Smooth muscle cell (in vitro differentiated cells): ENCODE results near the gene SYCP3. TPM values are rescaled to one million over a fixed set of nuclear protein-coding genes. Genes with fewer than 3 reads are reported as not detected.

Source experiments
- DNase-seq: peaks from one replicate; lab custom pipeline; 2025; ENCODE audit not compliant: unreplicated experiment; lab: John Stamatoyannopoulos, UW
- H2AFZ ChIP-seq: fragments of 200-600 bp; sonication (generic); 2 replicates; pipeline ENCODE4 v1.6.0; 2016; ENCODE audit warnings: antibody characterized with exemption, low read depth, mild to moderate bottlenecking
- H3F3A ChIP-seq: fragments of 200-600 bp; sonication (generic); 2 replicates; pipeline ENCODE4 v1.6.0; 2017; ENCODE audit warnings: antibody characterized with exemption, low read depth
- H3K27ac ChIP-seq: fragments of 200-600 bp; sonication (generic); 2 replicates; pipeline ENCODE4 v1.5.1; 2016; ENCODE audit warnings: low read depth, mild to moderate bottlenecking
- H3K27me3 ChIP-seq: fragments of 200-600 bp; sonication (generic); 2 replicates; pipeline ENCODE4 v1.6.1; 2016; ENCODE audit warnings: low read depth, mild to moderate bottlenecking
- H3K36me3 ChIP-seq: fragments of 200-600 bp; sonication (generic); 2 replicates; pipeline ENCODE4 v1.5.1; 2016; ENCODE audit warnings: low read depth
- H3K4me1 ChIP-seq: fragments of 200-600 bp; sonication (generic); 2 replicates; pipeline ENCODE4 v1.5.1; 2016; ENCODE audit warnings: low read depth
- H3K4me2 ChIP-seq: fragments of 200-600 bp; sonication (generic); 2 replicates; pipeline ENCODE4 v1.6.0; 2016; ENCODE audit warnings: mild to moderate bottlenecking
- H3K4me3 ChIP-seq: fragments of 200-600 bp; sonication (generic); 2 replicates; pipeline ENCODE4 v1.5.1; 2016; ENCODE audit warnings: mild to moderate bottlenecking
- H3K79me2 ChIP-seq: fragments of 200-600 bp; sonication (generic); 2 replicates; pipeline ENCODE4 v1.6.0; 2016; ENCODE audit warnings: low read depth, mild to moderate bottlenecking
- H3K9ac ChIP-seq: fragments of 200-600 bp; sonication (generic); 2 replicates; pipeline ENCODE4 v1.6.0; 2016; ENCODE audit warnings: low read depth
- H3K9me3 ChIP-seq: fragments of 200-600 bp; sonication (generic); replicated peaks from 2 replicates; pipeline ENCODE4 v1.5.1; 2016; ENCODE audit warnings: low read depth
- H4K20me1 ChIP-seq: fragments of 200-600 bp; sonication (generic); 2 replicates; pipeline ENCODE4 v1.6.0; 2016; ENCODE audit warnings: low read depth
- CTCF ChIP-seq: fragments of 200-600 bp; sonication (generic); IDR thresholded peaks from 2 replicates; pipeline ENCODE4 v1.5.1; 2017; ENCODE audit warnings: borderline replicate concordance, mild to moderate bottlenecking, antibody characterized with exemption; ENCODE audit not compliant: insufficient read depth, poor library complexity, severe bottlenecking
- WGBS: methylation state at CpG from one replicate; pipeline ENCODE4 v1.1.7; 2016; ENCODE audit warnings: low lambda C conversion rate; 5-methylcytosine and 5-hydroxymethylcytosine counted together
- polyA plus RNA-seq: library from polyadenylated mRNA; unstranded; fragments of >200 nt; fragmentation: Nextera tagmentation; extraction: Ambion mirVana; gene quantifications from 2 replicates; pipeline ENCODE4 v1.2.1, GENCODE V29; 2016
- total RNA-seq: library from RNA; depleted of rRNA; stranded (reverse); fragments of >200 nt; gene quantifications from 2 replicates; pipeline ENCODE4 v1.2.3, GENCODE V29; 2014

SYCP3 gene
- total and polyA plus RNA-seq, 2 experiments from 2014 or later = 1.1 to 3.6 TPM

GRCh38 chr12:101768781-101769180 lies 29.5 kb upstream of the SYCP3 start:
- Histone ChIP-seq H3K4me2 (no peak overlapping the region), H3K9me3 (no peaks in the 10 kb centered on the region), H2AFZ (no peak overlapping the region), H3K27ac (no peak overlapping the region), H3K79me2 (no peaks in the 10 kb centered on the region), H3K36me3 (no peaks in the 10 kb centered on the region), H4K20me1 (no peaks in the 10 kb centered on the region), H3K9ac (no peak overlapping the region), H3K4me3 (no peak overlapping the region), H3F3A (no peaks in the 10 kb centered on the region), H3K27me3 (no peaks in the 10 kb centered on the region), H3K4me1 (no peaks in the 10 kb centered on the region)
- 89% methylated on average over 2 of the region's 2 CpGs for WGBS
- TF ChIP-seq CTCF = no peak
- DNase-seq = no peak

- H3K36me3 ChIP-seq = no peaks in the 10 kb centered on the region
- H4K20me1 ChIP-seq = no peaks in the 10 kb centered on the region
- no peak for TF ChIP-seq CTCF
- H3K9ac ChIP-seq = no peak overlapping the region
- no peaks in the 10 kb centered on the region for H3K9me3 ChIP-seq
- H3K4me1 ChIP-seq = no peaks in the 10 kb centered on the region
- no peaks in the 10 kb centered on the region for H3K27me3 ChIP-seq
- no peak overlapping the region for H2AFZ ChIP-seq
- H3K27ac ChIP-seq = no peak overlapping the region
- H3K4me2 ChIP-seq = no peak overlapping the region
- 90% methylated on average over 1 of the region's 1 CpG for WGBS
- H3K79me2 ChIP-seq = no peaks in the 10 kb centered on the region
- DNase-seq = no peak
- no peak overlapping the region for H3K4me3 ChIP-seq
- no peaks in the 10 kb centered on the region for H3F3A ChIP-seq
Observed at GRCh38 chr12:101767537-101767936, 28.3 kb upstream of the SYCP3 start.

GRCh38 chr12:101764051-101764792 lies 25.0 kb upstream of the SYCP3 start:
- H4K20me1 ChIP-seq = no peaks in the 10 kb centered on the region
- H3K4me3 ChIP-seq = no peak overlapping the region
- H3K9me3 ChIP-seq = no peaks in the 10 kb centered on the region
- H3K27me3 ChIP-seq = no peaks in the 10 kb centered on the region
- 98% methylated on average over 5 of the region's 5 CpGs for WGBS
- H2AFZ ChIP-seq = no peak overlapping the region
- no peaks in the 10 kb centered on the region for H3K4me1 ChIP-seq
- no peak for DNase-seq
- no peak for TF ChIP-seq CTCF
- no peaks in the 10 kb centered on the region for H3K79me2 ChIP-seq
- H3K4me2 ChIP-seq = no peak overlapping the region
- H3K36me3 ChIP-seq = no peaks in the 10 kb centered on the region
- H3K9ac ChIP-seq = no peak overlapping the region
- H3K27ac ChIP-seq = no peak overlapping the region
- no peaks in the 10 kb centered on the region for H3F3A ChIP-seq
